ENCODE measurements around the gene FBXO45. TPM values are rescaled to one million over a fixed set of nuclear protein-coding genes. Genes with fewer than 3 reads are reported as not detected.
A peak's percentile ranks its signal among the peaks of the same experiment; 100 is the strongest.
"Not testable (repeated sequence)": the region's sequence is repeated elsewhere in the genome, so short reads cannot be mapped to it uniquely, and the experiment has no call there.

FBXO45 gene, protein sequence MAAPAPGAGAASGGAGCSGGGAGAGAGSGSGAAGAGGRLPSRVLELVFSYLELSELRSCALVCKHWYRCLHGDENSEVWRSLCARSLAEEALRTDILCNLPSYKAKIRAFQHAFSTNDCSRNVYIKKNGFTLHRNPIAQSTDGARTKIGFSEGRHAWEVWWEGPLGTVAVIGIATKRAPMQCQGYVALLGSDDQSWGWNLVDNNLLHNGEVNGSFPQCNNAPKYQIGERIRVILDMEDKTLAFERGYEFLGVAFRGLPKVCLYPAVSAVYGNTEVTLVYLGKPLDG
- total RNA-seq (2021; fragmentation: NEBNext Ultra II Directional; extraction: Animal tissue kit (Norgen Biotek cat#: 25700)): 1 to 10 TPM; 7.0 to 9.5 (median 8.1) TPM
- long read RNA-seq, partial matches to known transcripts: 0 of 2 reads
- long read RNA-seq, other reads (novel, unspliced or antisense): 2 of 2 reads

DNA sequence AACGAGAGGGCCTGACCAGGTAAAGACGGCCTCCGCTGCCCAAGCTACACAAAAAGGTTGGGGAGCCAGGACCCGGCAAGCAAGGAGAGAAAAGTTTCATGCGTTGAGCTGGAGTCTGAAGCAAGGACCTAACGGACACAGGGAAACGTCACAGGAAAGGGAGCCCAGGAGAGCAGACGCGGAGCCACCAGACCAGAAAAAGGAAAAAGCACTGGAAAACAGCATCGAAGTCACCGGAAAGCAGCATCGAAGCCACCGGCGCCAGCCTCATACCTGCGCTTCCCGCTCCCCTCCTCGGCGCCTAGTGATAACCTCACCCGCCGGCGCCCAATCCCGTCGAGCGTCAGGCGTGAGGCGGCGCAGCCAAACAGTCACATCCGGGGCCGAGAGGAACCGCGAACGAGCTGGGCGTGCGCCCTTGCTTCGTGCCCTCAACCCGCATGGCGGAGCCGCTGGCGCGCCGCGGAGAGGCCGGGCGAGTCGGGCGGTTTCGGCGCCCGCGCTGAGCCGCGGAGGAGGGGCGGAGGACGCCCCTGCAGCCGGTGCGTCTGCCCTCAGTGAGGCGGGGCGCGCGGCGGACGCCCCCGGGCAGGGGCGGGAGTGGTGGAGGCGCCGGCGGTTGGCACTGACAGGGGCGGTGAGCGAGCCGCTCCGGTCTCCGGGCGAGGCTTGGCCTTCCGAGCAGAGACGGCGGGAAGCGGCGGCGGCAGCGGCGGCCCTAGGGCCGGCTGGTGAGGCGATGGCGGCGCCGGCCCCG lies at the start of gene FBXO45, which contains the start of gene WDR53:
TSS of gene FBXO45 (plus strand) at position 415 of the 757 bp plus-strand sequence. CDS start at position 740, 325 bp downstream.
TSS of gene WDR53 (minus strand) at position 309 of the 757 bp plus-strand sequence. CDS start 7,079 bp downstream, outside the sequence.
- Mint-ChIP-seq H3K27ac (peak within 1 kb of the TSS; percentile 83), H3K27me3 (ENCODE audit: insufficient read depth) (no peaks in the 10 kb centered on the region), H3K4me3 (peak within 1 kb of the TSS; percentile 96), H3K36me3 (ENCODE audit: low read depth) (no peaks in the 10 kb centered on the region), H3K9me3 (no peaks in the 10 kb centered on the region), H3K4me1 (ENCODE audit: low read depth) (peaks cover 43% of the 10 kb centered on the region)
- DNase-seq: peak; percentile 90
- TF ChIP-seq, protein P1, sequence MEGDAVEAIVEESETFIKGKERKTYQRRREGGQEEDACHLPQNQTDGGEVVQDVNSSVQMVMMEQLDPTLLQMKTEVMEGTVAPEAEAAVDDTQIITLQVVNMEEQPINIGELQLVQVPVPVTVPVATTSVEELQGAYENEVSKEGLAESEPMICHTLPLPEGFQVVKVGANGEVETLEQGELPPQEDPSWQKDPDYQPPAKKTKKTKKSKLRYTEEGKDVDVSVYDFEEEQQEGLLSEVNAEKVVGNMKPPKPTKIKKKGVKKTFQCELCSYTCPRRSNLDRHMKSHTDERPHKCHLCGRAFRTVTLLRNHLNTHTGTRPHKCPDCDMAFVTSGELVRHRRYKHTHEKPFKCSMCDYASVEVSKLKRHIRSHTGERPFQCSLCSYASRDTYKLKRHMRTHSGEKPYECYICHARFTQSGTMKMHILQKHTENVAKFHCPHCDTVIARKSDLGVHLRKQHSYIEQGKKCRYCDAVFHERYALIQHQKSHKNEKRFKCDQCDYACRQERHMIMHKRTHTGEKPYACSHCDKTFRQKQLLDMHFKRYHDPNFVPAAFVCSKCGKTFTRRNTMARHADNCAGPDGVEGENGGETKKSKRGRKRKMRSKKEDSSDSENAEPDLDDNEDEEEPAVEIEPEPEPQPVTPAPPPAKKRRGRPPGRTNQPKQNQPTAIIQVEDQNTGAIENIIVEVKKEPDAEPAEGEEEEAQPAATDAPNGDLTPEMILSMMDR (IDR thresholded peaks at IDR 0.05): no peak

DNA sequence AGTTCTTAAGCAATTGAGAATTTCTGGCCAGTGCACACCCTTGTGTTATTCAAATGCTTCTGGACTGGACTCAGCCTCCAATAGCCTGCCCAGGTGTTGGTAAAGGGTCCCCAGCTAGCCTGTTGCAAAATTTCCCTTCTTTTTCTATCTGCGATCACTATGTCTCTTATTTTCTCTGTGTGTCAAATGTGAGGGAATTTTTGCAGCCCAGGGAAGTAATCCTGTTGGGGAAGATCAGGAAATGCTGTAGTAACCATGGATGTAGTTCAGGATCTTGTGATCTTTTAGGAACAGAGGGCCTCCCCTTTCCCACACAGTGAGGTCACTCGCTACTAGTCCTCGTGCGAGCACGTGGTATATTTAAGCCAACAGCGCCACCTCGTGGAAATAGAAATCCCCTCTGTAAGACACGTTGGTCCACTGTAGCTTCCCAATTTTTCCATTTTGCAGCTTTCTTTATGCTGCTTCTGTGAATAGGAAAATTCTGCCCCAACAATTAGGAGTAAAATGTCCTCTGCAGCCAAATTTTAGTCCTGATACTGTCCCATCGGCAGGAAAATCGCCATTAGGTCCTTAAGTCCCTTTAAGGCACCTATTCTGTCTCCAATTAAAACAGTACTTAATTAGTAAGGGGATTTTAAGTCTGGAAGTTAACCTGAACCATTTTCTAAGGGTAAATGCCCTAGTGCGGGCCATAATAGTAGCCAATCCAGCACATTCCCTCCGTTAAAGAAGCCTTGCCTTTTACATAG lies 49.3 kb upstream of the FBXO45 start:
- no peak overlapping the region for H3K4me3 Mint-ChIP-seq
- peak; percentile 45 for DNase-seq
- peaks cover 16% of the 10 kb centered on the region for H3K4me1 Mint-ChIP-seq (ENCODE audit: low read depth)
- H3K9me3 Mint-ChIP-seq: peaks cover 14% of the 10 kb centered on the region; the same call in 1 of the 2 replicates
- no peak overlapping the region for H3K27ac Mint-ChIP-seq
- H3K27me3 Mint-ChIP-seq (ENCODE audit: insufficient read depth): no peaks in the 10 kb centered on the region; the same call in 1 of the 2 replicates
- peaks cover 5% of the 10 kb centered on the region; the same call in 1 of the 2 replicates for H3K36me3 Mint-ChIP-seq (ENCODE audit: low read depth)
- TF ChIP-seq, protein P1 (IDR thresholded peaks at IDR 0.05): peak; percentile 90

DNA sequence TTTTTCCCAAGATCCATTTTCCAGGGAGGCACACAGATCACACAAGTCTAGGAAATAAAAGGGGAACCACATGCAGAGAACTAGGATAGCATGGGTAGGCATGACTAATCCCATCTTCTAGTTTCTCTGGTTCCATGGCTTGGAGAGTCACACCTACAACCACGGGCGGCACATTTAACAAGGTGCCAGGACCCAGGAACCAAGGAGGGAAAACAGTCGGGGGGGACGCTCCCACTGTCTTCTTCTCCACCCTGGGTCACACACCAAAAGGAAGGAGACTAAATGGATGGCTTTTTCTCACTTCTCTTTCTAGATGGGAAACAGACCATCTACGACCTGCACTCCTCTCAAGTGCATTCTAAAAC lies 48.8 kb upstream of the FBXO45 start:
- Mint-ChIP-seq H3K27me3 (ENCODE audit: insufficient read depth) (no peaks in the 10 kb centered on the region; the same call in 1 of the 2 replicates), H3K9me3 (peaks cover 14% of the 10 kb centered on the region; the same call in 1 of the 2 replicates), H3K4me1 (ENCODE audit: low read depth) (peaks cover 11% of the 10 kb centered on the region; the same call in 1 of the 2 replicates), H3K36me3 (ENCODE audit: low read depth) (peaks cover 5% of the 10 kb centered on the region; the same call in 1 of the 2 replicates), H3K27ac (no peak overlapping the region), H3K4me3 (no peak overlapping the region)
- no peak for DNase-seq
- TF ChIP-seq, protein P1 (IDR thresholded peaks at IDR 0.05): no peak

DNA sequence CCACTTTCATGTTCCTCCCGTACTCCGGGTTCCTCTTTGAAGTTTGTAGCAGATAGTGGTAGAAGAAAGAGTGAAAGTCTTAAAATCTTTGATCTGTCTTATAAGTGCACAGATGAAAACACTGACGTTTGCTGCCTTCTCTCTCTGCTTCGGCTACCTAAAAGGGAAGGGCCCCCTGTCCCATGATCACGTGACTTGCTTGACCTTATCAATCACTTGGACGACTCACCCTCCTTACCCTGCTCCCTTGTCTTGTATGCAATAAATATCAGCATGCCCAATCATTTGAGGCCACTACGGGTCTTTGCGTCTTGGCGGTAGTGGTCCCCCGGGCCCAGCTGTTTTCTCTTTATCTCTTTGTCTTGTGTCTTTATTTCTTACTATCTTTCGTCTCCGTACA lies 47.2 kb upstream of the FBXO45 start:
- not testable (repeated sequence) for H3K27me3 Mint-ChIP-seq (ENCODE audit: insufficient read depth); H3K36me3 Mint-ChIP-seq (ENCODE audit: low read depth); H3K4me1 Mint-ChIP-seq (ENCODE audit: low read depth); DNase-seq; H3K4me3 Mint-ChIP-seq; H3K27ac Mint-ChIP-seq
- H3K9me3 Mint-ChIP-seq: peaks cover 14% of the 10 kb centered on the region; the same call in 1 of the 2 replicates

DNA sequence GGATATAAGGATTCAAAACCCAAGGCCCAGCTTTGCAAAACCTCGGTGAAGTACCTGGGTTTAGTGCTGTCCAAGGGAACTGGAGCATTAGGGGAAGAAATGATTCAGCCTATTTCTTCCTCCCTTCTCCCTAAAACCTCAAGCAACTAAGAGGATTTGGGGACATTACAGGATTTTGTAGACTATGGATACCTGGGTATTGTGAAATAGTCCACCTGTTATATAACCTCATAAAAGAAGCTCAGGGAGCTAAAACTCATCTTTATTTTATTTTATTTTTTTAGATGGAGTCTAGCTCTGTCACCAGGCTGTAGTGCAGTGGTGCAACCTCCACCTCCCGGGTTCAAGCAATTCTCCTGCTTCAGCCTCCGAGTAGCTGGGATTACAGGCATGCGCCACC lies 44.6 kb upstream of the FBXO45 start:
- H3K9me3 Mint-ChIP-seq: peaks cover 14% of the 10 kb centered on the region; the same call in 1 of the 2 replicates
- peaks cover 5% of the 10 kb centered on the region; the same call in 1 of the 2 replicates for H3K36me3 Mint-ChIP-seq (ENCODE audit: low read depth)
- no peak for DNase-seq
- peaks cover 14% of the 10 kb centered on the region for H3K4me1 Mint-ChIP-seq (ENCODE audit: low read depth)
- H3K27ac Mint-ChIP-seq: no peak overlapping the region
- TF ChIP-seq, protein P1 (IDR thresholded peaks at IDR 0.05): no peak
- no peak overlapping the region for H3K4me3 Mint-ChIP-seq
- no peaks in the 10 kb centered on the region; the same call in 1 of the 2 replicates for H3K27me3 Mint-ChIP-seq (ENCODE audit: insufficient read depth)

All from HFFc6 (cell line).